CD4-positive, alpha-beta T cell treated with Interleukin-6 for 4 hours (primary cell): ENCODE measurements around the gene WDR64.

Experiments
- DNase-seq: peaks from one replicate; pipeline ENCODE4 v3.0.0-alpha.2; 2020; ENCODE audit warnings: mixed read lengths

Gene WDR64

DNA sequence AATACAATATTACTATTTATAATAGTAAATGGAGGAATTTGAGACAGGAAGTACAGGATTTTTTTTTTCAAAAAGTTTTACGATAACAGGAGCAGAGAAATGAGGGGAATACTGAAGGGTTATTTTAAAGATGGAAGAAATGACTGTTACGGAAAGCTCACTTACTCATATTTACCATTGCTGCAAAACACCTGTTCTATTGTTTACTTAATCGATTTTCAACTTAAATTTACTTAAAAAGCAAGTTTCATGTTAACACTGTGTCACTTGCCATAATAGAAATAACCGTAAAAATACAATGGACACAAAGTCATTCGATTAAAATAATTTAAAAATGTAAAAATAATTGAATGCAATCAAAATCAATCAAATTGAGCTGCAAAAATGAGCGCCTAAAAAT is 192.5 kb downstream of the WDR64 start:
- DNase-seq, result no peak

DNA sequence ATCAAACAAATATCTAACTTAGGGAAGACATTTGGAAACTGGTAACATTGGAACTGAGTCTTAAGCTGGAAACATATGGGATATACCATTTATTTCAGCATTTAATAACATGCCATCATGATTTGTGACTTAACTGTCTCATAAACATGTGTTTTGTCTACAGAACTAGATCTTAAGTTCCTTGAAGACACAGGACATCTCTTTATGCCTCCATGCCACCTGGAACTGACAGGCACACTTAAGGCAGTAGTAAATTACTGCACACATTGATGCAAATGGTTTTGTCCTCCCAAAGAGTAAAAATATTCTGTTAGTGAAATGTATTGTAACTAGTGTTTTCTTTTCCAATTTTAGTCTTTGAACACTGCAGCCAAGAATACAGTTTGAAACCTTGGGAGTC is 194.3 kb downstream of the WDR64 start:
- no peak for DNase-seq

DNA sequence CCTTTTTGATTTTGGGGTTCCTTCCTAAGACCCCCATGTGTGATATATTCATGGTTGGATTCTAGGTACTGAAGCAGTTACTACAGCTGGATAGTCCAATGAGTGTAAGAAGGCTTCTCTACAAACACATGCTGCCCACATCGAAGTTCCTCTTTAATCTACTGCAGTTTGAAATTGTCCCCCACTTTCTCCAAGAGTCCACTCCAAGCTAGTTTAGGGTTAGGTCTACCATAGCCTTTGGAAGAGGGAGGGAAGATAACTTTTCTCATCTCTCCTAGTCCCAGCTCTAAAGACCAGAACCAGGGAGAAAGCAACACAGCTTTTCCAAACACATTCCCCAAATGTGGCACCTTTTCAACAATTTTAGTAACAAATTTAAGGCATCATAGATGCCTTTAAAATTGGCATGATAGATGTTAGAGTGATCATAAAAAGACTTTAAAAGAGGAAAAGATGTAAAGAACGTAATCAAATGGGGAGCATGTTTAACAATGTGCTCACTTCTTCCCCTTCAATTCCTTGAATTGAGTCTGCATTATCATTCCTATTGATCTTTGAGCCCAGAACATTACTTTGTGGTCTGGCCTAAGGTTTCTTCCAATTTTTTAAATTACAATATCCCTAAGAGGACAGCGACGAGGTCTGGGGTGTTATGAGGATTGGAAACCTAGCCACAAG is 194.9 kb downstream of the WDR64 start:
- no peak for DNase-seq

DNA sequence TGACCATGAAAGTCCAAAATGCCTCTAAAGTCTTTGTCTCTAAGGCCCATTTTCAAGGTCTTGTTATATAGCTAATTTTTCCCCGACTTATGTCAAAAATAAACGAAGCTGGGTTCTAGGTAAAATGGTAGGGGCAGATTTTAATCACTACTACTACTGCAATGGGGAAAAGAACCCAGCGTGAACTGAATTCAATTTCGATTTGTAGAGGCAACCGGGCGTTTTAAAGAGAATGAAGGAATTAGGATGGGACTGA is 195.4 kb downstream of the WDR64 start:
- no peak for DNase-seq

DNA sequence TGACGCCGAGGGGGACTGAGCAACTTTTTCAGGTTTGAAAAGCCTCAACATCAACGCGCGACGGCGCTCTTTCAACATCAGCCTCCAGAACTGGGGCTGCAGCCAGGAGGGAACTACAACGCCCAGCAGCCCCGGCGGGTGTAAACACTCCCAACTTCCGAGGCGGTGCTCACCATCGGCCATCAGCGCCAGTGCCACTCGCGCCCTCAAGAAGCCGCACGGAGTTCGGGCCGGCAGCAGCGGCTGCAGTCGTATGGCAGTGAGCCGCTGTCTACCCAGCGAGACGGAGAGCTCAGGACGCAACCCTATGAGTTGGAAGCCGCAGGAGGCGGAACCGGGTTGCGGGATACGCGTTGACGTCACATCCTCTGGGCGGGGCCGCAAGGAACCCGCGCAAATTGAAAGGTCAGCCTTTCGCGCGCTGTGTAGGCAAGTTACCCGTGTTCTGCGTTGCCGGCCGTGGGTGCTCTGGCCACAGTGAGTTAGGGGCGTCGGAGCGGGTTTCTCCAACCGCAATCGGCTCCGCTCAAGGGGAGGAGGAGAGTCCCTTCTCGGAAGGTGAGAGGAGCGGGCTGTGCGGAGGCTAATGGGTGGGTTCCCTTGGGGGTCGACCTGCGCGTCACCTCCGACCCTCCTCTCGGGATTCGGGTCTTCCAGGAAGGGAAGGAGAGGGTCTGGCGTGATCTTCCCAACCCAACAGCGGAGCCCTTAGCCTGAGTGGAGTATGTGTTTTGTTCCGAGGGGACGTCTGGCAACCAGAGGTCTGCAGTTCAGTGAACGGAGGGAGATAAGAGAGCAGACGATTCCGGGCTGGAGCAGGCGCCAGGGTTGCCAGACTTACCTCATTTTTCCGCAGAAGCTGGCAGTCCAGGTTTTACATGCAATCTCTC is 196.0 kb downstream of the WDR64 start, which contains the start of gene EXO1:
EXO1 (plus strand) TSS at position 409 of the 890 bp plus-strand sequence. CDS start 2,222 bp downstream, outside the sequence.
- peak; percentile 90 for DNase-seq

DNA sequence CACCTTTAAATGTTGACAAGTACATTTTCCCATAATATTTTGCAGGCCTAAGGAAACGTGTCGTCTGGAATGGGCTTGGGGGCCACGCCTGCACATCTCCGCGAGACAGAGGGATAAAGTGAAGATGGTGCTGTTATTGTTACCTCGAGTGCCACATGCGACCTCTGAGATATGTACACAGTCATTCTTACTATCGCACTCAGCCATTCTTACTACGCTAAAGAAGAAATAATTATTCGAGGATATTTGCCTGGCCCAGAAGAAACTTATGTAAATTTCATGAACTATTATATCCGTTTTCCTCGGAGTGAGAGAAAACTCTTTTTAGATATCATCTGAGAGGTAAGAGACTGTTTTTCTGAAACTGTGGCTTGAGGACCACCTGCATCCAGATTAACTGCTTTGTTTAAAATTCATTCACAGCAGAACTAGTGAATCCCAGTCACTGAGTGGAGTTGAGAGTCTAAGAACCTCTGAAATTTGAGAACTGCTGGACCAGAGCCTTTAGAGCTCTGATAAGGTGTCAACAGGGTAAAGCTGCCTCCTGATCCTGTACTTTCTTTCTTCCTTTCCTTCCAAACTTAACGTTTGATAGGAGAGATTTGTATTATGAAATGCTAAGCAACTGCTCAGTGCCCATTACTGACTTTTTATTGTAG is 196.7 kb downstream of the WDR64 start:
- DNase-seq, result no peak

DNA sequence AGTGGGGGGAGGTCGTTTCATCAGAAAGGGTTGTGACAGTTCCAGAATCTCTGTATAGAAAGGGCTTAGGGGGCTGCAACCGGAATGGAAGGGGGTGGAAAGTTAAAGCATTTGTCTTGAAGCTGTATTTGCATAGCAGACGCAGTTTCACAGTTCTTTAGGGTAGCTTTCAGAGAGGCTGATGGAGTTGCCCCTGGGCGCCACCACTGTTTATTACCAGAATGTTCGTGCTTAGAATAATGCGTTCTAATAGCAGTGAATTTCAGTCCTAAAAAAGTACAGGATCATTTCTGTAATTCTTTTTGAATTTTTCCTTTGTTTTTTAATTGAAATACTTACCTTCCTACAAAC is 197.2 kb downstream of the WDR64 start:
- no peak for DNase-seq
